ENCODE results near the gene HNRNPAB.

Gene HNRNPAB

GRCh38 chr5:178204182-178204934, at the start of gene HNRNPAB:
Gene HNRNPAB (plus strand): TSS chr5:178204533. CDS start chr5:178204838, 305 bp downstream.
- DNase-seq: peak; percentile 98
- peaks cover 2% of the 10 kb centered on the region for H3K27me3 Mint-ChIP-seq
- peaks cover 46% of the 10 kb centered on the region for H3K36me3 Mint-ChIP-seq (ENCODE audit: low read depth)
- peak within 1 kb of the TSS; percentile 100 for H3K27ac Mint-ChIP-seq
- peak within 1 kb of the TSS; percentile 96 for H3K4me3 Mint-ChIP-seq
- no peaks in the 10 kb centered on the region for H3K9me3 Mint-ChIP-seq
- peaks cover 36% of the 10 kb centered on the region for H3K4me1 Mint-ChIP-seq (ENCODE audit: low read depth)

GRCh38 chr5:178155065-178155464, 49.3 kb upstream of the HNRNPAB start:
- Mint-ChIP-seq H3K36me3 (ENCODE audit: low read depth) (peaks cover 37% of the 10 kb centered on the region), H3K4me1 (ENCODE audit: low read depth) (peaks cover 38% of the 10 kb centered on the region), H3K27ac (no peak overlapping the region), H3K27me3 (no peaks in the 10 kb centered on the region), H3K9me3 (no peaks in the 10 kb centered on the region), H3K4me3 (no peak overlapping the region)
- DNase-seq: no peak

- Mint-ChIP-seq H3K4me3 (no peak overlapping the region), H3K9me3 (no peaks in the 10 kb centered on the region), H3K27ac (no peak overlapping the region), H3K36me3 (ENCODE audit: low read depth) (no peaks in the 10 kb centered on the region), H3K4me1 (ENCODE audit: low read depth) (peaks cover 7% of the 10 kb centered on the region), H3K27me3 (peaks cover 27% of the 10 kb centered on the region)
- DNase-seq: no peak
Observed at GRCh38 chr5:178160176-178160575, 44.2 kb upstream of the HNRNPAB start.

GRCh38 chr5:178162481-178162880, 41.9 kb upstream of the HNRNPAB start:
- Mint-ChIP-seq H3K4me1 (ENCODE audit: low read depth) (peaks cover 7% of the 10 kb centered on the region), H3K36me3 (ENCODE audit: low read depth) (no peaks in the 10 kb centered on the region), H3K9me3 (no peaks in the 10 kb centered on the region), H3K4me3 (no peak overlapping the region), H3K27ac (no peak overlapping the region), H3K27me3 (peaks cover 29% of the 10 kb centered on the region)
- DNase-seq: no peak

GRCh38 chr5:178163772-178164735, 40.3 kb upstream of the HNRNPAB start:
- peaks cover 7% of the 10 kb centered on the region for H3K4me1 Mint-ChIP-seq (ENCODE audit: low read depth)
- no peaks in the 10 kb centered on the region for H3K9me3 Mint-ChIP-seq
- no peak overlapping the region for H3K27ac Mint-ChIP-seq
- no peaks in the 10 kb centered on the region for H3K36me3 Mint-ChIP-seq (ENCODE audit: low read depth)
- peaks cover 29% of the 10 kb centered on the region for H3K27me3 Mint-ChIP-seq
- H3K4me3 Mint-ChIP-seq: peak overlapping the region; percentile 41
- peak; percentile 98 for DNase-seq

GRCh38 chr5:178165581-178165980, 38.8 kb upstream of the HNRNPAB start:
- Mint-ChIP-seq H3K9me3 (no peaks in the 10 kb centered on the region), H3K4me3 (no peak overlapping the region), H3K27me3 (peaks cover 29% of the 10 kb centered on the region)

GRCh38 chr5:178170455-178170854, 33.9 kb upstream of the HNRNPAB start:
- no peak overlapping the region for H3K4me3 Mint-ChIP-seq
- no peaks in the 10 kb centered on the region for H3K36me3 Mint-ChIP-seq (ENCODE audit: low read depth)
- no peaks in the 10 kb centered on the region for H3K27me3 Mint-ChIP-seq
- H3K9me3 Mint-ChIP-seq: no peaks in the 10 kb centered on the region
- no peaks in the 10 kb centered on the region for H3K4me1 Mint-ChIP-seq (ENCODE audit: low read depth)
- H3K27ac Mint-ChIP-seq: no peak overlapping the region
- no peak for DNase-seq

More at GRCh38 chr5:178165581-178165980, 38.8 kb upstream of the HNRNPAB start:
- Mint-ChIP-seq H3K4me1 (ENCODE audit: low read depth) (peaks cover 7% of the 10 kb centered on the region), H3K27ac (no peak overlapping the region), H3K36me3 (ENCODE audit: low read depth) (no peaks in the 10 kb centered on the region)
- no peak for DNase-seq

- Mint-ChIP-seq H3K27ac (no peak overlapping the region), H3K9me3 (no peaks in the 10 kb centered on the region), H3K36me3 (ENCODE audit: low read depth) (no peaks in the 10 kb centered on the region), H3K4me3 (no peak overlapping the region), H3K4me1 (ENCODE audit: low read depth) (no peaks in the 10 kb centered on the region), H3K27me3 (peaks cover 4% of the 10 kb centered on the region)
- DNase-seq: no peak
Observed at GRCh38 chr5:178174456-178174855, 29.9 kb upstream of the HNRNPAB start.

GRCh38 chr5:178176791-178177190, 27.5 kb upstream of the HNRNPAB start:
- H3K27me3 Mint-ChIP-seq: peaks cover 4% of the 10 kb centered on the region
- H3K27ac Mint-ChIP-seq: no peak overlapping the region
- H3K4me3 Mint-ChIP-seq: no peak overlapping the region

GRCh38 chr5:178177569-178177968, 26.8 kb upstream of the HNRNPAB start:
- no peak overlapping the region for H3K27ac Mint-ChIP-seq
- H3K4me1 Mint-ChIP-seq (ENCODE audit: low read depth): peaks cover 6% of the 10 kb centered on the region
- H3K9me3 Mint-ChIP-seq: no peaks in the 10 kb centered on the region
- DNase-seq: no peak
- no peak overlapping the region for H3K4me3 Mint-ChIP-seq
- peaks cover 4% of the 10 kb centered on the region for H3K27me3 Mint-ChIP-seq
- no peaks in the 10 kb centered on the region for H3K36me3 Mint-ChIP-seq (ENCODE audit: low read depth)

More at GRCh38 chr5:178176791-178177190, 27.5 kb upstream of the HNRNPAB start:
- Mint-ChIP-seq H3K4me1 (ENCODE audit: low read depth) (no peaks in the 10 kb centered on the region), H3K36me3 (ENCODE audit: low read depth) (no peaks in the 10 kb centered on the region), H3K9me3 (no peaks in the 10 kb centered on the region)
- DNase-seq: no peak

GRCh38 chr5:178180141-178180863, 24.0 kb upstream of the HNRNPAB start:
- Mint-ChIP-seq H3K4me3 (no peak overlapping the region), H3K9me3 (no peaks in the 10 kb centered on the region), H3K27me3 (peaks cover 4% of the 10 kb centered on the region), H3K36me3 (ENCODE audit: low read depth) (no peaks in the 10 kb centered on the region), H3K27ac (no peak overlapping the region), H3K4me1 (ENCODE audit: low read depth) (peaks cover 7% of the 10 kb centered on the region)
- DNase-seq: no peak

GRCh38 chr5:178182158-178182876, 22.0 kb upstream of the HNRNPAB start:
- no peak for DNase-seq
- Mint-ChIP-seq H3K9me3 (no peaks in the 10 kb centered on the region), H3K27me3 (peaks cover 4% of the 10 kb centered on the region), H3K4me1 (ENCODE audit: low read depth) (peaks cover 7% of the 10 kb centered on the region), H3K36me3 (ENCODE audit: low read depth) (no peaks in the 10 kb centered on the region), H3K27ac (no peak overlapping the region), H3K4me3 (no peak overlapping the region)

GRCh38 chr5:178186427-178186826, 17.9 kb upstream of the HNRNPAB start:
- no peak for DNase-seq
- no peak overlapping the region for H3K27ac Mint-ChIP-seq
- H3K27me3 Mint-ChIP-seq: peaks cover 10% of the 10 kb centered on the region
- no peaks in the 10 kb centered on the region for H3K9me3 Mint-ChIP-seq
- no peak overlapping the region for H3K4me3 Mint-ChIP-seq
- H3K36me3 Mint-ChIP-seq (ENCODE audit: low read depth): no peaks in the 10 kb centered on the region
- peaks cover 7% of the 10 kb centered on the region for H3K4me1 Mint-ChIP-seq (ENCODE audit: low read depth)

GRCh38 chr5:178187014-178187413, 17.3 kb upstream of the HNRNPAB start, which contains the start of gene GMCL2:
Gene GMCL2 (minus strand): TSS chr5:178187371. CDS start chr5:178187299, 72 bp downstream.
- no peaks in the 10 kb centered on the region for H3K36me3 Mint-ChIP-seq (ENCODE audit: low read depth)
- H3K4me3 Mint-ChIP-seq: no peak within 1 kb of the TSS
- peaks cover 6% of the 10 kb centered on the region for H3K4me1 Mint-ChIP-seq (ENCODE audit: low read depth)
- no peak for DNase-seq
- H3K9me3 Mint-ChIP-seq: no peaks in the 10 kb centered on the region
- no peak within 1 kb of the TSS for H3K27ac Mint-ChIP-seq
- H3K27me3 Mint-ChIP-seq: peaks cover 12% of the 10 kb centered on the region

Measured in activated T-cell treated with anti-CD3 and anti-CD28 coated beads, Interleukin-2, amount 50 U/mL, for 24 hours (primary cell).